Measurements from ENCODE around the gene ADGRV1.

GRCh38 chr5:90868799-90869198, 310.2 kb downstream of the ADGRV1 start:
- TF ChIP-seq CTCF (IDR thresholded peaks at IDR 0.05; ENCODE audit: insufficient read depth, low read length, poor library complexity, severe bottlenecking) (no peak), EZH2phosphoT487 (conservative IDR thresholded peaks at IDR 0.05; ENCODE audit: low read length) (no peak)

All from SU-DHL-6 (cell line).